ENCODE results near the gene PAF1. TPM values are rescaled to one million over a fixed set of nuclear protein-coding genes. Genes with fewer than 3 reads are reported as not detected.

Gene PAF1
- total RNA-seq, 1 experiment from 2014 or later, result 38.0 TPM

GRCh38 chr19:39381910-39382611 lies 8.8 kb downstream of the PAF1 start:
- no peak overlapping the region for H3K4ac ChIP-seq (ENCODE audit: low read depth, low read length)
- H2BK15ac ChIP-seq (ENCODE audit: low read depth, low read length), result no peak overlapping the region
- H3K4me3 Mint-ChIP-seq, result no peak overlapping the region
- H3K14ac ChIP-seq (ENCODE audit: insufficient read depth, low read length), result no peak overlapping the region
- H3K79me1 ChIP-seq (ENCODE audit: insufficient read depth, low read depth, low read length, poor library complexity, severe bottlenecking), result no peaks in the 10 kb centered on the region
- H3K27ac ChIP-seq (ENCODE audit: insufficient read length, low read depth, low read length), result no peak overlapping the region
- H3K27me3 ChIP-seq (ENCODE audit: insufficient read depth, low read length), result no peaks in the 10 kb centered on the region
- H4K91ac ChIP-seq (ENCODE audit: insufficient read length, low read depth, low read length), result no peak overlapping the region
- H2BK20ac ChIP-seq (ENCODE audit: low read depth, low read length, poor library complexity, severe bottlenecking), result no peak overlapping the region
- H3K9me3 ChIP-seq (ENCODE audit: control insufficient read depth, low read depth, low read length), result no peaks in the 10 kb centered on the region
- H3K27ac Mint-ChIP-seq, result no peak overlapping the region
- no peak overlapping the region for H3K56ac ChIP-seq (ENCODE audit: insufficient read length, low read depth, low read length)
- peaks cover 2 to 4% of the 10 kb centered on the region in 2 experiments; a peak in 2 of 4 replicates for H3K4me1 Mint-ChIP-seq
- H3K4me1 ChIP-seq (ENCODE audit: insufficient read depth, low read length), result no peaks in the 10 kb centered on the region
- WGBS (ENCODE audit: extremely low coverage, insufficient read length, low lambda C conversion rate), result no CpG with 5 or more reads among the region's 10 CpGs
- H3K27me3 Mint-ChIP-seq (ENCODE audit: low read depth), result no peaks in the 10 kb centered on the region
- H4K5ac ChIP-seq (ENCODE audit: insufficient read length, low read depth, low read length), result no peak overlapping the region
- no peaks in the 10 kb centered on the region for H3K79me2 ChIP-seq (ENCODE audit: insufficient read depth, low read length)
- no peak overlapping the region for H2BK5ac ChIP-seq (ENCODE audit: insufficient read length, low read length)
- no peaks in the 10 kb centered on the region for H3K9me3 Mint-ChIP-seq
- no peak for DNase-seq
- no peak overlapping the region for H3T11ph ChIP-seq (ENCODE audit: low read length)
- H2BK12ac ChIP-seq (ENCODE audit: insufficient read length, low read depth, low read length), result no peak overlapping the region
- H2AK5ac ChIP-seq (ENCODE audit: insufficient read length, low read length), result no peak overlapping the region
- no peak overlapping the region for H3K9ac ChIP-seq (ENCODE audit: extremely low read depth, insufficient read length, low read length)
- no peak overlapping the region for H3K4me2 ChIP-seq (ENCODE audit: insufficient read depth, insufficient read length, low read length)
- H2BK120ac ChIP-seq (ENCODE audit: low read depth, low read length, poor library complexity, severe bottlenecking), result no peak overlapping the region
- H3K23ac ChIP-seq (ENCODE audit: insufficient read length, low read depth, low read length), result no peak overlapping the region
- no peak overlapping the region for H2AFZ ChIP-seq (ENCODE audit: low read length)
- H3K36me3 Mint-ChIP-seq (ENCODE audit: insufficient read depth in 1 of 3, low read depth in 3 of 3), result peaks cover 51 to 93% (median 91%) of the 10 kb centered on the region in 3 experiments; a peak in 6 of 7 replicates
- no peaks in the 10 kb centered on the region for H3K23me2 ChIP-seq (ENCODE audit: insufficient read length, low read depth, low read length, poor library complexity, severe bottlenecking)
- no peak overlapping the region for H4K8ac ChIP-seq (replicated peaks; ENCODE audit: insufficient read length, low read depth, low read length)
- TF ChIP-seq CTCF (conservative IDR thresholded peaks at IDR 0.05), result no peak
- H3K18ac ChIP-seq (ENCODE audit: insufficient read length, low read depth, low read length), result no peak overlapping the region
- H4K20me1 ChIP-seq (ENCODE audit: control insufficient read depth, insufficient read depth, insufficient read length), result peaks cover 2% of the 10 kb centered on the region
